ENCODE data around the gene EPX.

The EPX gene

DNA sequence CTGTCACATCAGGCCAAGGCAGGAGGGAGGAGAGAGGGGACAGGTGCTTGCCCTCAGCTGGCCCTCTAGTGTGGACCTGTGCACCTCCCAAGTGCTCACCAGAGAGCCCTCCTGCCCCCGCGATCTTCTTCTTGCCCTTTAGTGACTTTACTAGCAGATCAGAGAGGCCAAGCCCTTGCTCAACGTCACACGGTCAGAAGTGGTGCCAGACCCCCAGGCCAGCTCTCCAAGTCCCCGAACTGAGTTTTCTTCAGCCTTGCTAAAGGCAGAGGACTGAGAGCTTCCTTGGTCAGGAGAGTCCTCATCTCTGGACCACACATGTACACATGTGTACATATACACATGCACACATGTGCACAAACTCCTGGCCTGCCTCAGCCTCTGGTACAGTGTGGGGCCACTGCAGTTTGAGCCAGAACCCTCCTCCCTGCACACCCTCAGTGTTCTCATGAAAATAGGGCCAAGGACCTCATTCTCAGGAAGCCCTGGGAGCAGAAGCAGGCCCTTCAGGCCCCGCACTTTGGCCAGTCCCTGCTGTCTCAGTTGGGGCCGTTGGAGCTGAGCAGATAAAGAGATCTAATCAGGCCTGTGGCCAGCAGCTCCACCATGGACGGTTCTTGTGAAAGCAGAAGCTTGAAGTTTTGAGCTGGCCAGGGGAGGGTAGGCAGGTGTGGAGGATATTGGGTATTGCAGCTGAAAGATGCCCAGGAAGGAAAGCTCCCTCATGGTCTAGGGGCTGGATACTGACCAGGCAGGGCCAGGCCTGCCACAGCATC lies 7.4 kb upstream of the EPX start:
- DNase-seq (ENCODE audit: low read depth in 2 of 2) = no peak

DNA sequence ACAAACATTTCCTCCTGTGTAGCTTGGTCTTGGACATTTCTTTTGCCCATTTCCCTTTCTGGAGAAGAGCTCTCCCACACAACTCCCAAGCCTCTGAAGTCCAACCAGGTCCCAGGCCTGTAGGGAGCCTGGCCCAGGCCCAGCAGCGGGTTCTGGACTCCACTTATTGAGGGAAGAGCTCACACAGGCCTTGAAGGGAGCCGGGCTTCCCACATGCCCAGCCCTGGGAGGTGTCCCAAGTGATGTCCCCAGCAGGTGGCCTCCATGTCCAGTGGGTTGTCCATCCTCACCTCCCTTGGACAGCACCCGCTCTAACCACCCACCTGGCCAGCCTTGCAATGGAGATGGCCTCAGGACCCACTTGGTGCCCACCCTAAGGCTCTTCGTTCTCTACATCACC lies 5.9 kb upstream of the EPX start:
- no peak for DNase-seq (ENCODE audit: low read depth in 2 of 2)

DNA sequence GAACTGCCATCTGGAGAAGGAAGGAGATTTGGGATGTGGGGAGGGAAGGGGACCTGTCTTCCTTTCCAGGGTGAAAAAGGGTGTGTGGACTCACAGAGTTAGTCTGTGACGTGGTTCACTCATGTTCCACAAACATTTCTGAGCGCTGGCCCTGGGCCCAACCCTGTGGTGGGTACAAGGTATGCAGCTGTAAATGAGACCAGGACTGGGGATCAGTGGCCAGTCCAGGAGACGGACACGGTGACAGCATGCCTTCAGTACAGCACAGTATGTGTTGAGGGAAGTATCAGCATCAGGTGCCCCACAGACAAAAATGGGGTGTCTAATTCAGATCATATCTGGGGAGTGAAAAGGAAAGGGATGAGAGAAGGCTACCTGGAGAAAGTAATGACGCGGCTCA lies 5.5 kb upstream of the EPX start:
- no peak for DNase-seq (ENCODE audit: low read depth in 2 of 2)

DNA sequence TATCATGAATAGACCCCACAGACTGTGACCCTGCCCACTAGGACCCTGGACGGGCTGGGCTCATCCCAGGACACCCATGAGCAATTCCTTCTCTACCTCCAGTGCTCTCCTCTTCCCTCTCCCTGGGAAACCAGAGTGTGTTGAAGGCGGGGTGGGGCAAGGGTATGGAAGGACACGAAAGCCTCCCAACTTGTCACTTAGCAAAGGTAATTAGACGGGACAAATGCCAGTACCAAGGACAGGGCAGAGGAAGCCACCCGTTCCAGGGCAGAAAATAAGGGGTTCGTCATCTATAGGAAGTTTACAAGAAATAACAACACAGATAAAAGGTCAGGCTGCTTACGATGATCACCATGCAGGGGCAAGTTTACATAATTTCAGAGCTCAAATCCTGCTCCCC lies 4.9 kb upstream of the EPX start:
- no peak for DNase-seq (ENCODE audit: low read depth in 2 of 2)

DNA sequence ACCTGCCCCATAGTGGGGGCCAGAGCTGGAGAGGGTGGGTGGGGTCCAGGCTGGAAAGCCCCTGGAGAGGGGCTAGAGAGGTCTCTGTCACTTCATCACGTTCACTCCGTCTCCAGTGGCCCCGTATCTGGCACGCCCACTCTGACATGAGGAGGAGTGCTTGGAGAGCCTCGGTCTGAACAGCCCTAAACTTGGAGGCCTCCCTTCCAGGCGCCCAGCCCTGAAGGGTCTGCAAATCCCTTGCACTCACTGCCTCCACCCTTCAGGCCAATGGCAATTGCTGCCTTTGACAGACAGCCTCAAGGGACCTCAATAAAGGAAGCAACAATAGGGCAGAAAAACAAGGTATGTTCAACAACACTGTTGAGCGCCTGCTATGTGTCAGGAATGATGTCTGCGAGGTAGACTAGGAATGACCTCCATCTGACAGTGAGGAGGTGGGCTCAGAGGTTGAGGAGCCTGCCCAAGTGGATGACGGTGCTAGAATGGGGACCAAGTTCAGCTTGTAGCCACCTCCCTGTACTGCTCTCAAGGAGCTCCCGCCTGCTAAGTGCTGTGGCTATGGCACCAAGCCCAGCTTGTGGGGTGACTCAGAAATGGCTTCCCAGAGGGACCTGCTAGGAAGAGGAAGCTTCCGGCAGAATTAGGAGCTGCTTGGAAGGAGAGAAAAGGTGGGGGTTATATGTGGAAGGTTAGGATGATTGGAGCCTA lies 2.9 kb upstream of the EPX start:
- DNase-seq (ENCODE audit: low read depth in 2 of 2) = no peak

DNA sequence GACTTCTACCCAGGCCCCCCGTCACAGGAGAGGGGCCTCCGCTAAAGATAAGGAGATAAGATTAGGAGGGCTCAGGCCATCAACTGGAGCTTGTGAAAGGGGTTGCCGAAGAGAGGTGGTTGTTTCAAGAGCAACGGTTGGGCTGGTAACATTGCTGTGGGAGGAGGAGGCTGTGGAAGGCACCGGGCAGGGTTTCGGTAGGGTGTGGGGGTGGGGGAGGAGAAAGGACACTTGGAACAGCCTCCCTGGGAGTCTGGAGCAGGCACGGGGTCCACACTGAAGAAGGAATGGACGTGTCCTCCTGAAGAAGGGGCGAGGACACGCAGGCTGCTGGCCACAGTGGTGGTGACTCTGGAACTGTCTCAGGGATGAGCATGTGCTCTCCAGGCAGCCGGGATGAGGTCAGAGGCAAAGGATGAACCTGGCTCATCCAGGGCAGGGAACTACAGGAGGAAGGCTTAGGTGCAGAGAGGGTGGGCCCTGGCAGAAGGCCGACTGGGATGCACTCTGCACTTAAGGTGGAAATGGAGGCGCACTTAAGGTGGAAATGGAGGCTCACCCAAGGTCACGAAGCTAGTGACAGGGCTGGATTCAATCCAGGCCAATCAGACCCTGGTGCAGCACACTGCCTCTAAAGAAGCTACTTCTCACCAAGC lies 1.2 kb upstream of the EPX start:
- no peak for DNase-seq (ENCODE audit: low read depth in 2 of 2)

DNA sequence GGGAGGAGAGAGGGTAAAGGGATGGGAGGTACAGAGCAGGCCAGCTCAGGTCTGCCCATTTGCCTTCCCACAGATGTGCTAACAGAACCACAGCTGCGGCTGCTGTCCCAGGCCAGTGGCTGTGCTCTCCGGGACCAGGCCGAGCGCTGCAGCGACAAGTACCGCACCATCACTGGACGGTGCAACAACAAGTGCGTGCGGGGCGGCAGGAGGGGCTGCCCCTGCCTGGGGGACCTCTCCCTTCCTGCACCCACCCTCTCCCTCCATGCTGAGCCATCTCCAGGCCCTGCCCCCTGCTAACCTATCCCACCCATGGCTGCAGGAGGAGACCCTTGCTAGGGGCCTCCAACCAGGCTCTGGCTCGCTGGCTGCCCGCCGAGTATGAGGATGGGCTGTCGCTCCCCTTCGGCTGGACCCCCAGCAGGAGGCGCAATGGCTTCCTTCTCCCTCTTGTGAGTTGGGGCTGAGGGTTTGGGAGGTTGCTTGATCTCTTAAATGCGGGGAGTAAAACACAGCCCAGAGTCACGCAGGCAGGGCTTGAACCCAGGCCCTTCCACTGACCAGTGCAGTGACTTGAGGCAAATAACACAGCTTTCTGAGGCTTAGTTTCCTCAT lies 1.2 kb downstream of the EPX start:
- no peak for DNase-seq (ENCODE audit: low read depth in 2 of 2)

DNA sequence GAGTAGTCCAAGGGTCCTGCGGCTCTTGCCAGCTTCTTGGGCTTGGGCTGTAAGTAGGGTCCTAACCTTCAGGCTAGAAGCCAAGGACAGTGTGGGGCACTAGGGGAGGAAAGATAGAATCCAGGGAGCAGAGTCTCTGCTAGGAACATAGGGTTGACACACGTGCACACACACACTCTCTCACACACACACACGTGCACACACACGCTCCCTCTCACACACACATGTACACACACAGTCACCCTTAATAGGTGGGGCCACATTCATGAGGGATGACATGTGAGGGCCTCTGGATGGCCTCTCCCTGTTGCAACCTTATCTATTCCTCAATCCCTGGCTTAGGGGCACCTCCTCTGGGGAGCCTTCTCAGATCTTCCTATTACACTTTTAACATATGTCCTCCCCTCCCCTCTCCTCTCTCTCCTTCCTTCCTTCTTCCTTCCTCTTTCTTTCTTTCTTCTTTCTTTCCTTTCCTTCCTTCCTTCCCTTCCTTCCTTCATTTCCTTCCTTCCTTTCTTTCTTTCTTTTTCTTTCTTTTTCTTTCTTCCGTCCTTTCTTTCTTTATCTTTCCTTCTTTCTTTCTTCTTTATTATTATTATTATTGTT lies 3.1 kb downstream of the EPX start:
- no peak for DNase-seq (ENCODE audit: low read depth in 2 of 2)

DNA sequence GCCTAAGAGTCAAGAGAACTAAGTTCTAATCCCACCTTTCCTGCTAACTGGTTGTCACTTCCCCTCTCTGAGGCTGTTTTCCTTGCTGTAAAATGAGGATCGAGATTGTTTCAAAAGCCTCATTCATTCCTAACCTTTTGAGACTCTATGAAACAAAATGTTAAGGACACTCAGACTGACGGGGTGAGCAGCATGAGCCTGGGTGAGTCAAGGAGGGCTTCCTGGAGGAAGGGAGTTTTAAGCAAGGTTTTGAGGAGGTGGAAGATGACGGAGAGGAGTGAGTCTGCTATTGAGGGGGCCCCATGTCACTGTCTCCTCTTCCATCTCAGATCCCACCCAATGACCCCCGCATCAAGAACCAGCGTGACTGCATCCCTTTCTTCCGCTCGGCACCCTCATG lies 4.1 kb downstream of the EPX start:
- DNase-seq (ENCODE audit: low read depth in 2 of 2) = no peak

DNA sequence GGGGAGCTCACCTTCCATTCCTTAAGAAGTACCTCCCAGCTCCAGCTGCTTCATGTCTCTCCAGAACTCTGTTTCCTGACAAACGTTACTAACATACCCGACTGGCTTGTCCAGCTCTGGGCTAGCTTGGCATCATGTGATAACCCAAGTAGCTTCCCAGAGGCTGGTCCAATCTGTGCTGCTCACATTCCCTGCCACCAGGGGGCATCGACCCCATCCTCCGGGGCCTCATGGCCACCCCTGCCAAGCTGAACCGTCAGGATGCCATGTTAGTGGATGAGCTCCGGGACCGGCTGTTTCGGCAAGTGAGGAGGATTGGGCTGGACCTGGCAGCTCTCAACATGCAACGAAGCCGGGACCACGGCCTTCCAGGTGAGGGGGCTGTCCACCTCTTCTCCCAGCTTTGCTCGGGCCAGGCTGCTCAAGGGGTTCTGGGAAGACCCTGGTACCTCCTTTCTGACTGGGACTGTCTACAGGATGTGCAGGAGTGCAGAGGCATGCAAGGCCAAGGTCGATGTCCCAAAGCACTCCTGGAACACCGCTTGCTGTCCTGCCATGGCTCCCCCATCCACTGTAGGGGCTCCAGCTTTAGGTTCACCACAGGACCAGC lies 7.6 kb downstream of the EPX start:
- peak in 1 of 2 donors; percentile 20 for DNase-seq (ENCODE audit: low read depth in 2 of 2)

DNA sequence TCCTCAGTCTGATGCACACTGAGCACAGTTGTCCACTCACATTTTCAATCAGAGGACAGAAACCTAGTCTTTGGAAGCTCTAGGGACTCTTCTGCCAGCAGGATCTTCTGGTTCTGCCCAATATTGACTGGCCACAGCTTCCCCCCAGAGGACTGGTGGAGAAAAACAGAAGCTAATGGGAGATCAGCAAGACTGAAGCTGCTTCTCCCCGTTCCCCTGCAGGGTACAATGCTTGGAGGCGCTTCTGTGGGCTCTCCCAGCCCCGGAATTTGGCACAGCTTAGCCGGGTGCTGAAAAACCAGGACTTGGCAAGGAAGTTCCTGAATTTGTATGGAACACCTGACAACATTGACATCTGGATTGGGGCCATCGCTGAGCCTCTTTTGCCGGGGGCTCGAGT lies 10.3 kb downstream of the EPX start:
- no peak for DNase-seq (ENCODE audit: low read depth in 2 of 2)

DNA sequence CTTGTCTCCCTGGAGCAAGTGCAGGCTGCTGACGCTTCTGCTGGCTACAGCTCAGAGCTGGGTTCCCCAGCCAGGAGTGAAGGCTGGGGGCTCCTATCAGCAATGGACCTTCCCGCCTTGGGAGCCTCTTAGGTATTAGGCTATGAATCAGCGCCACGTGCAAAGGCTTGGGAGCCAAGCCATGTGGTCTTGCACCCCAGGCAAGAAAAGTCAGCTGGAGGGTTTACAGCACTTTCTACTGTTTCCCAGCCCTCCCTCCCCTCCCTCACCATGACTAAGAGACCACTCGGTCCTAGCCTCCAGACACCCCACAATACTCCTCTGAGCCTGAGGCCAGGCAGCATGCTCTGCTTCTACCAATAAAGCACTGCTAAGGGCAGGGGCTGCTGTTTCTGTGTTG lies 12.3 kb downstream of the EPX start:
- DNase-seq (ENCODE audit: low read depth in 2 of 2) = no peak

DNA sequence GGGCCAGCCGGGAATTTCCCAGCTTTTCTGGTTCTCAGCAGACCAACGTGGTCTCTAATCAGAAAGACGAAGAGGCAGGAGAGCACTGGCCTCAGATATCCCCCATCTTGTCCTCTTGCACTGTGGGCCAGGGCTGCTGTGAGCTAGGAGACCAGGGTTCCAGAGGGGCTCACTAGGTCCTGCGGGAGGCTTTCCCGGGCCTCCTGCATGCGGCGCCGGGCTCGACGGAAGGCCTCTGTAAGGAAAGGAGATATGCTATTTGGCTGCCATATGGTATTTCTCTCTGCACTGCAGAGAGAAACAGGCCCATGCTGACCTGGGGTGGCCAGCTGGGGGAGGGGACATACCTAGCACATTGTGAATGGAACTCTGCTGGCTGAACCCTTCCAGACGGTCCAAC lies 13.4 kb downstream of the EPX start:
- no peak for DNase-seq (ENCODE audit: low read depth in 2 of 2)

DNA sequence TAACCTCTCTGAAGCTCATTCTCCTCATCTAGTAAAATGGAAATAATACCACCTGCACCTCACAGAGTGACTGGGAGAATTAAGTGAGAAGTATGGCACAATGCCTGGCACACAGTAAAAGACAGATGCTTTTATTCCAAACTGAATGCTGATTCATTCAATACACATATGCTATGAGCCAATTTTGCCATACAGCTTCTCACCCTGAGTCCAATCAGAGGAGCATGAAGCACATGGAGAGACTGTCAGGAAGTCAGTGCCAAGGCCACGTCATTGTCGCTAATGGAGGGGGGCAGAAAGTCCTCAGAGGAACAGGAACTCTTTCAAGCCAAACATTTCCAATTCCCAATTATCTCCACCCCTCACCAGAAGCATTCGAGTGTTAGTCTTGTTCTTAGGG lies 14.9 kb downstream of the EPX start:
- DNase-seq (ENCODE audit: low read depth in 2 of 2) = no peak

DNA sequence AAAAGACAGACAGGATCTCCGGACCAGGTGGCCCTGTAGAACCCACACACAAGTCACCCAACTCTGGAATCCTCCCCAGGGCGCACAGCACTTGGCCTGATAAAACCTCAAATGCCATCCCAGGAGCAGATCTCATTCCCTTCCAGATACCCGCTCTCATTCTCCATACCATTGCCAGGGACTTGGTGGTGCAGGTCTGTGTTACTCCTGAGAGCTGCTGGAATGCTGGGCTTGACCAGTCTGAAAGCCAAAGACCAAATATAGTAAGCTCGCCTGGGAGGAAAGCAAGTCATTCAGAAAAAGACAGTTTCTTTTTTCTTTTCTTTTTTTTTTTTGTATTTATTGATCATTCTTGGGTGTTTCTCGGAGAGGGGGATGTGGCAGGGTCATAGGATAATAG lies 15.8 kb downstream of the EPX start:
- DNase-seq (ENCODE audit: low read depth in 2 of 2) = no peak

DNA sequence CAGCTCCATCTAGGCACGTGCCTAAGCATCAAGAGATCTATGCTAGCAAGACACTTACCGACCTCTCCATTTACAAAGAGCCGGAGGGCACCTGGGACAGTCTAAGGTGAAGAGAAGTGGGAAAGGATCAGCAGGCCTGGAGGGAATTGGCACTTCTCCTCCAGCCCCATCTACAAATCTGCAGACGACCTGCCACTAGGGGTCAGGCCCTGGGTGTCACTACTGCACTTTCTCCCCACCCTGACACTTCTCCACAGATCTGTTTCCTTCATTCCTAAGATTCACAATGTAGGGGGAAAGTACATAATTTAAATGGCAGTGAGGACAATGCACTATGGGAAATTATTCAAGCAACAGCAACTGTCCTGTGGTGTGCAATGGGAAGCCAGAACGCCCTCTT lies 18.4 kb downstream of the EPX start:
- DNase-seq (ENCODE audit: low read depth in 2 of 2) = no peak

DNA sequence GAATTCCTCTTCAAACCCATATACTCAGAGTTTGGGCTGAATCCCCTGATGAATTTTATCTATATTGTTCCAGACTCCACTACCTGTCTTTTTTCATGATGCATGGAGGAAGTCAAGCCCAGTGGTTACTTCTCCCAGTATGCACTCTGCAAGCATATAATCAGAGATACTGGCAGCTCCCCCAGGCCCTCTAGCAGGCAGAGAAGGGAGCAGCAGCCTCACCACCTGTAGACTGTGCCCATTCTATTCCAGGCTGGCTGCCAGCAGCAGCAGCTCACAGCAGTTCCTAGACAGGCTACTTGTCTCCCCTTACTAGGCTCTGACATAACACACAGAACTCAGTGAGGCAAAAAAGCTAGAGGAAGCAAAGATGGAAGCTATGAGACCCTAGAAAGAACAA lies 23.2 kb downstream of the EPX start:
- DNase-seq (ENCODE audit: low read depth in 2 of 2) = no peak

DNA sequence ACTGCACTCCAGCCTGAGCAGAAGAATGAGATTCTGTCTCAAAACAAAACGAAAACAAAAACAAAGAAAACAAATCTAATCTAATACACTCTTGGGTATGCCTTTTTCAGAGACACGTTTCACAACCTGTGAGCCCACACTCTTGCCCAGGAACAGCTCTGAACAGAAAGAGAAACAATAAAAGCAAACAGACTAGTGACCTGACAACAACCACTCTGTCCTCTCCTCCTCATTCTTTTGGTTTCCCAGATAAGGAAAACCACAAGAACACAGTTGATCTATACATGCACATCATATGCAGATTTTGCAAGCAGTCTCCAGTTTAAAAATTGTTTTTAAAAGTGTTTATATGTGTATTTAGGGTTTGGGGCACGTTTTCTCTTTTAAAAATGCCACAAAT lies 25.2 kb downstream of the EPX start:
- no peak for DNase-seq (ENCODE audit: low read depth in 2 of 2)

DNA sequence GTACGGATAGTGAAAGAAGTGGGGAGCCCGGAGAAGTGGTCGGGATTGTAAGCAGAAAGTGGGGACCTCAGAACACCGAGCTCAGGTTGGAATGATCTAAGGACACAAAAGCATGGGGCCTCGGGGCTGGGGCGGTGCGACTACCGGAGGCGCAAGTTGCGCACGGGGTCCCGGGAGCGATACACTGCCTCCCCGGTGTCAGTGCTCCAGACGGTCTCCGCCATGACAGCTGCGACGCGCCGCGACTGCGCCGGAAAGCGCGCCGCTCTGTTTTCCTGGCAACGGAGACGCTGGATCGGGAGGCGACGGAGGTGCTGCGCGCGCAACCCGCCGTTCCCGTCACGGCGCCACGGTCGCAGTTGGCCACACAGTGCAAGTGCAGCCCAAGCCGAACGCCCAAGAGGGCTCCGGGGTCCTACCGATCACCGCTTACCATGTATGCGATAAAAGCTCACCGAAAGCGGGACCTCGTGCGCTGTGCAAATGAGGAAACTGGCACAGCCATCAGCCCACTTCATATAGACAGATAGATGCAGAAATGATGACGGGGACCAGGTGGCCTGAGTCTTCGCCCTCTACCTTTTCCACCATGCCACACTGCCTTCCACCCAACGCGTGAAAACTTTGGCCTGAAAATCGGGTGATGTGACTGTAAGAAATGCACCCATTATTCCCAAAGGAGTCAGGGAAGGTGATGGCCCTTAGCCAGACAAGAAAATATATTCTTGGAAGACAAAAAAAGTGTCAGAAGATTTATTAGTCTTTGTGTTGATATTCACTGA lies 26.7 kb downstream of the EPX start, which contains the start of gene MKS1:
Gene MKS1 (minus strand): TSS at position 249 of the 782 bp plus-strand sequence. CDS start 25 bp downstream, at position 224.
- DNase-seq (ENCODE audit: low read depth in 2 of 2) = peak; percentile 90 to 91

DNA sequence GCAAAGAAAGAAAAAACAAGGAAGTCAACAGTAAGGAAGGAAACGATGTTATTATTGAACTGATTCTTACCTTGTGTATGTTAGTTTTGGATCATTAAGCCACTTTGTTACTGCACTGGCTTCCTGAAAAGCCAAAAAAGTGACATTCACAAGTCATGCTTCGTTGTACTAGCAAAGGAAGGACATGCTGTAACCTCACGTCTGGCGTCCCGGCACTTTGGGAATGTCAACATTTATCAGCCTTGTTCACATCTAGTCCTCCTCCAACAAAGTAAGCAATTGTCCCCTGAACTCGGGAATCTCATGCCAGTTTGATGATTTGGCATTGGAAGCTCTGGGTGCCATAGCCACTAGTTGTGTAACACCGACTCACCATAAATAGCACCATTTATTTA lies 27.3 kb downstream of the EPX start:
- DNase-seq (ENCODE audit: low read depth in 2 of 2) = no peak

DNA sequence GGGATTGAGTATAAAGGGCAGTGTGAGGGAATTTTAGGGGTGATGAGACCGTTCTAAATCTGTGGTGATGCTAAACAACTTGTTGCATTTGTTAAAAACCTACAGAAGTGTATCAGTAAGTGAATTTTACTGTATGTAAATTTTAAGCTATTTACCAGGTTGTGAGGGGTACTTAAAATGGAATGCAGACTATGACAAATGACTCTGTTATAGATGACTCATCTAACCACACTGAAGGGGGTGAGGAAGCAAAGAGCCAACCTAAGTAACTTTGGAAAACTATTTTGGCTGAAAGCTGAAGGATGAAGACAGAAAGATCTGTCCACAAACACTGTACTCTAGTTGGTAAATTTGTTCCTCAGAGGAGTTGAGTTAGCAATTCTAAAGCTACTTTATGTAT lies 31.8 kb downstream of the EPX start:
- no peak for DNase-seq (ENCODE audit: low read depth in 2 of 2)
